Thyroid gland (tissue), 4 donors: ENCODE measurements around the gene TBL1XR1. TPM values are rescaled to one million over a fixed set of nuclear protein-coding genes. Genes with fewer than 3 reads are reported as not detected.

Experiments
- DNase-seq, 2 donors: peaks; one replicate each; pipeline ENCODE4 v3.0.0-alpha.2; 2019
- H3K27ac ChIP-seq, 3 donors: fragments of 200-600 bp; sonication (generic); 1 replicate in 2 of 3; 2 replicates in 1 of 3; pipeline ENCODE4 v1.5.1; 2016 to 2019; ENCODE audit warnings: mild to moderate bottlenecking in 1 of 3, moderate library complexity in 1 of 3
- H3K27me3 ChIP-seq: fragments of 200-600 bp; sonication (generic); one replicate; pipeline ENCODE4 v1.5.1; 2019
- H3K36me3 ChIP-seq, 2 donors: fragments of 200-600 bp; sonication (generic); one replicate each; pipeline ENCODE4 v1.5.1; 2016 to 2019
- H3K4me1 ChIP-seq, 2 donors: fragments of 200-600 bp; sonication (generic); one replicate each; pipeline ENCODE4 v1.5.1; 2017 to 2019
- H3K4me3 ChIP-seq, 3 donors: fragments of 200-600 bp; sonication (generic); replicated peaks in 1 of 3; 1 replicate in 2 of 3; 2 replicates in 1 of 3; pipeline ENCODE4 v1.5.1; 2016; ENCODE audit warnings: mild to moderate bottlenecking in 1 of 3
- H3K9me3 ChIP-seq: fragments of 200-600 bp; sonication (generic); one replicate; pipeline ENCODE4 v1.5.1; 2017
- POLR2A ChIP-seq, 2 donors: fragments of 450-650 bp; IDR thresholded peaks; one replicate each; pipeline ENCODE4 v1.6.1; 2017; ENCODE audit warnings: antibody characterized with exemption in 2 of 2, mild to moderate bottlenecking in 2 of 2, moderate library complexity in 1 of 2
- WGBS, 2 donors: methylation state at CpG; one replicate each; pipeline ENCODE4 v1.1.5; 2017; 5-methylcytosine and 5-hydroxymethylcytosine counted together
- intact Hi-C: fragments of 100-400 bp; cut with DNase I; formaldehyde crosslinking; loops from one replicate; pipeline ENCODE4 v1.15.1; 2023
- total RNA-seq, 4 donors: library from RNA; depleted of rRNA; stranded (reverse); fragments of >200 nt; gene quantifications; one replicate each; pipeline ENCODE4 v1.2.3, GENCODE V29; 2016
- TF ChIP-seq, protein P1 (sequence below), 6 experiments: fragments of 200-600 bp in 3 of 6; fragments of 450-650 bp in 3 of 6; sonication (generic) in 3 of 6; IDR thresholded peaks; one replicate each; pipeline ENCODE4 v1.5.1; 2016 to 2019; ENCODE audit warnings: antibody characterized with exemption in 6 of 6, mild to moderate bottlenecking in 2 of 6, inconsistent platforms in 1 of 6, moderate library complexity in 1 of 6

Gene TBL1XR1
- total RNA-seq, 4 donors from 2014 or later = 164 to 239 (median 195) TPM

GRCh38 chr3:176992978-176993377 lies 204.3 kb downstream of the TBL1XR1 start:
- 86 to 87% methylated on average over 3 of the region's 3 CpGs for WGBS, 2 donors
- H3K9me3 ChIP-seq = no peaks in the 10 kb centered on the region
- H3K27me3 ChIP-seq = no peaks in the 10 kb centered on the region
- intact Hi-C loops = no loop called here
- H3K4me3 ChIP-seq = no peak overlapping the region
- no peak for DNase-seq
- TF ChIP-seq POLR2A (IDR thresholded peaks at IDR 0.05) = no peak
- TF ChIP-seq, protein P1, sequence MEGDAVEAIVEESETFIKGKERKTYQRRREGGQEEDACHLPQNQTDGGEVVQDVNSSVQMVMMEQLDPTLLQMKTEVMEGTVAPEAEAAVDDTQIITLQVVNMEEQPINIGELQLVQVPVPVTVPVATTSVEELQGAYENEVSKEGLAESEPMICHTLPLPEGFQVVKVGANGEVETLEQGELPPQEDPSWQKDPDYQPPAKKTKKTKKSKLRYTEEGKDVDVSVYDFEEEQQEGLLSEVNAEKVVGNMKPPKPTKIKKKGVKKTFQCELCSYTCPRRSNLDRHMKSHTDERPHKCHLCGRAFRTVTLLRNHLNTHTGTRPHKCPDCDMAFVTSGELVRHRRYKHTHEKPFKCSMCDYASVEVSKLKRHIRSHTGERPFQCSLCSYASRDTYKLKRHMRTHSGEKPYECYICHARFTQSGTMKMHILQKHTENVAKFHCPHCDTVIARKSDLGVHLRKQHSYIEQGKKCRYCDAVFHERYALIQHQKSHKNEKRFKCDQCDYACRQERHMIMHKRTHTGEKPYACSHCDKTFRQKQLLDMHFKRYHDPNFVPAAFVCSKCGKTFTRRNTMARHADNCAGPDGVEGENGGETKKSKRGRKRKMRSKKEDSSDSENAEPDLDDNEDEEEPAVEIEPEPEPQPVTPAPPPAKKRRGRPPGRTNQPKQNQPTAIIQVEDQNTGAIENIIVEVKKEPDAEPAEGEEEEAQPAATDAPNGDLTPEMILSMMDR (IDR thresholded peaks at IDR 0.05) = no peak
- H3K36me3 ChIP-seq = no peaks in the 10 kb centered on the region
- peaks cover 0 to 5% of the 10 kb centered on the region in 2 donors for H3K4me1 ChIP-seq
- H3K27ac ChIP-seq = no peak overlapping the region

DNA sequence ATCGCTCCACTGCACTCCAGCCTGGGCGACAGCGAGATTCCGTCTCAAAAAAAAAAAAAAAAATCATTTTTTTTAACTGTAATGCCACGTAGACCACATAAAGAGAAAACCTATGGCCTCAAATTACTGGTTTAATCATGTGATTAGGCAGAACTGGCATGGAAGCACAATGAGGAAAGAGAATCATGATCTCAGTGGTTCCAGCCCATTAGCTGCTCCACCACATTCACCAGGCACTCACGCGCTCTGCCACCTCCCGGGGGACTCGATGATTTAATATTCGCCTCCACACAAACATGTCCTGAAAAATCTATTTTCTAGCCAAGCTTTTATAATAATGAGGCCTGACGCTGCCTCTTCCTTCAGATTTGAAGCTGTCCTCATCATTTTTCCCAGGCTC lies 204.7 kb downstream of the TBL1XR1 start:
- H3K36me3 ChIP-seq = no peaks in the 10 kb centered on the region
- no peak for DNase-seq
- no peaks in the 10 kb centered on the region for H3K27me3 ChIP-seq
- 93 to 95% methylated on average over 11 of the region's 11 CpGs for WGBS, 2 donors
- H3K4me1 ChIP-seq = peaks cover 0 to 5% of the 10 kb centered on the region in 2 donors
- H3K9me3 ChIP-seq = no peaks in the 10 kb centered on the region
- no peak for TF ChIP-seq POLR2A (IDR thresholded peaks at IDR 0.05)
- TF ChIP-seq, protein P1 (IDR thresholded peaks at IDR 0.05) = no peak
- intact Hi-C loops = no loop called here
- H3K27ac ChIP-seq = no peak overlapping the region
- H3K4me3 ChIP-seq = no peak overlapping the region

DNA sequence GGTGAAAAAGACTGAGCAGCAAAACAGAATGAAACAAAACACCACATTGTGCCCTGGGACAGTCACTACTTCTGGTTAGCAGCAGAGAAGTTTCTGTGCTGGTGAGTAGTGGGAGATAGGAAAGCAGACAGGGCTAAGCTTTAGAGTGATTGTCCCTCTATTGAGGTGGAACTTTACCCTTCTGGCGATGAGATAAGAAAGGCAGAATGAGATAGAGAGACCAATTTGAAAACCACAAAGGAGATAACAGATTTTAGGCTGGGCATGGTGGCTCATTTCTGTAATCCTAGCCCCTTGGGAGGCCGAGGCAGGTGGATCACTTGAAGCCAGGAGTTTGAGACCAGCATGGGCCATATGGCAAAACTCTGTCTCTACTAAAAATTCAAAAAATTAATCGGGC lies 208.5 kb downstream of the TBL1XR1 start:
- Histone ChIP-seq H3K4me3 (no peak overlapping the region), H3K4me1 (peaks cover 0 to 5% of the 10 kb centered on the region in 2 donors), H3K27me3 (no peaks in the 10 kb centered on the region), H3K36me3 (no peaks in the 10 kb centered on the region), H3K27ac (no peak overlapping the region), H3K9me3 (no peaks in the 10 kb centered on the region)
- 92 to 95% methylated on average over 3 of the region's 3 CpGs for WGBS, 2 donors
- intact Hi-C loops = no loop called here
- TF ChIP-seq POLR2A (IDR thresholded peaks at IDR 0.05) = no peak
- TF ChIP-seq, protein P1 (IDR thresholded peaks at IDR 0.05) = no peak
- DNase-seq = no peak

- H3K27ac ChIP-seq = no peak overlapping the region
- H3K36me3 ChIP-seq = no peaks in the 10 kb centered on the region
- H3K4me3 ChIP-seq = no peak overlapping the region
- TF ChIP-seq, protein P1 (IDR thresholded peaks at IDR 0.05) = no peak
- H3K9me3 ChIP-seq = no peaks in the 10 kb centered on the region
- no peaks in the 10 kb centered on the region for H3K27me3 ChIP-seq
- peak; percentile 51 to 58 for DNase-seq
- H3K4me1 ChIP-seq = peaks cover 0 to 5% of the 10 kb centered on the region in 2 donors
- intact Hi-C loops = no loop called here
- WGBS, 2 donors = 44 to 47% methylated on average over 8 of the region's 8 CpGs
These were observed 209.2 kb downstream of the TBL1XR1 start for GRCh38 chr3:176987901-176988650.

DNA sequence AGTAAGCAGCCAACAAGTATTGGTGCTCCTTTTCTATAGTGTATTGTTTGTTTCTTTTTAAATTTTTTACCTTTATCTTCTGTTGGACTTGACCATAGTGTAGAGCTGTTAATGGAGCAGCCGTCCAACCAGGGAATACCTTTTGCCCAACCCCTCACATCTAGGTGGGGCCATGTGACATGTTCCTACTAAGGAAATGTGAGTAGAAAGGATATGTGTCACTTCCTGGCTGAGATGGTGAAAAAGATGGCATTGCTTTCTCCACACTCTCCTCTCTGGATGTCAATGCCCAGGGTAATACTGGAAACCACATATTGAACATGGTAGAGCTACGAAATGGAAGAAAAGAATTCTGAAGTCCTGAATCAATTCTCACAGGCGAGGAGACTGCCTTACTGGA lies 218.8 kb downstream of the TBL1XR1 start:
- no peaks in the 10 kb centered on the region for H3K27me3 ChIP-seq
- H3K27ac ChIP-seq = no peak overlapping the region
- H3K36me3 ChIP-seq = no peaks in the 10 kb centered on the region
- 91 to 94% methylated on average over 3 of the region's 3 CpGs for WGBS, 2 donors
- H3K4me3 ChIP-seq = no peak overlapping the region
- H3K4me1 ChIP-seq = no peaks in the 10 kb centered on the region
- intact Hi-C loops = no loop called here
- no peak for TF ChIP-seq POLR2A (IDR thresholded peaks at IDR 0.05)
- TF ChIP-seq, protein P1 (IDR thresholded peaks at IDR 0.05) = no peak
- H3K9me3 ChIP-seq = no peaks in the 10 kb centered on the region
- DNase-seq = no peak
